Cardiac fibroblast (primary cell): Measurements from ENCODE around the gene COMMD7.

Source experiments
- DNase-seq, 2 donors: peaks; one replicate each; pipeline versions ENCODE4 v3.0.0 to v3.0.0-alpha.2; 2010; ENCODE audit warnings: low read depth in 2 of 2
- H3K4me3 ChIP-seq, 2 donors: replicated peaks in 1 of 2; 1 replicate in 1 of 2; 2 replicates in 1 of 2; pipeline ENCODE4 v1.5.1; 2011; ENCODE audit warnings: low read depth in 2 of 2, low read length in 2 of 2, mild to moderate bottlenecking in 2 of 2, moderate library complexity in 1 of 2
- CTCF ChIP-seq: IDR thresholded peaks from one replicate; pipeline ENCODE4 v1.5.1; 2011; ENCODE audit warnings: low read depth, mild to moderate bottlenecking, low read length, inconsistent platforms

Gene COMMD7

GRCh38 chr20:32786059-32786760 lies 42.9 kb upstream of the COMMD7 start:
- no peak overlapping the region for H3K4me3 ChIP-seq
- no peak for DNase-seq
- no peak for TF ChIP-seq CTCF

GRCh38 chr20:32784369-32785080 lies 41.3 kb upstream of the COMMD7 start:
- H3K4me3 ChIP-seq, result no peak overlapping the region
- no peak for DNase-seq
- TF ChIP-seq CTCF, result no peak

- TF ChIP-seq CTCF, result no peak
- no peak overlapping the region for H3K4me3 ChIP-seq
- DNase-seq, result no peak
Observed at GRCh38 chr20:32780749-32781655, 37.7 kb upstream of the COMMD7 start.

GRCh38 chr20:32780278-32780677 lies 37.0 kb upstream of the COMMD7 start:
- H3K4me3 ChIP-seq, result no peak overlapping the region
- no peak for TF ChIP-seq CTCF
- no peak for DNase-seq

GRCh38 chr20:32779500-32780211 lies 36.4 kb upstream of the COMMD7 start:
- no peak for TF ChIP-seq CTCF
- DNase-seq, result no peak
- H3K4me3 ChIP-seq, result no peak overlapping the region
